ENCODE data around the gene ZNF613.
"Not testable (repeated sequence)": the region's sequence is repeated elsewhere in the genome, so short reads cannot be mapped to it uniquely, and the experiment has no call there.

DNA sequence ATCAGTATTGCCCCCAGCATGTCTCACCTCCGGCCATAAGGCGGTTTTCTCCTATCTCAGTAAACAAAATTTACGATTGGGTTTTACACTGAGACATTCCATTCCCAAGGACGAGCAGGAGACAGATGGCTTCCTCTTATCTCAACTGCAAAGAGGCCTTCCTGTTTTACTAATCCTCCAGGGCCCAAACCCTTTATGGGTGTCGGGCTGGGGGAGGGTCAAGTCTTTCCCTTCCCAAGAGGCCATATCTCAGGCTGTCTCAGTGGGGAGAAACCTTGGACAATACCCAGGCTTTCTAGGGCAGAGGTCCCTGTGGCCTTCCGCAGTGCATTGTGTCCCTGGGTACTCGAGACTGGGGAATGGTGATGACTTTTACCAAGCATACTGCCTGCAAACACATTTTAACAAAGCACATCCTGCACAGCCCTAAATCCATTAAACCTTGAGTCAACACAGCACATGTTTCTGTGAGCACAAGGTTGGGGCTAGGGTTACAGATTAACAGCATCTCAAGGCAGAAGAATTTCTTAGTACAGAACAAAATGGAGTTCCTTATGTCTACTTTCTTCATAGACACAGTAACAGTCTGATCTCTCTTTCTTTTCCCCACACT, 33.5 kb downstream of the ZNF613 start:
- TF ChIP-seq, protein P1, sequence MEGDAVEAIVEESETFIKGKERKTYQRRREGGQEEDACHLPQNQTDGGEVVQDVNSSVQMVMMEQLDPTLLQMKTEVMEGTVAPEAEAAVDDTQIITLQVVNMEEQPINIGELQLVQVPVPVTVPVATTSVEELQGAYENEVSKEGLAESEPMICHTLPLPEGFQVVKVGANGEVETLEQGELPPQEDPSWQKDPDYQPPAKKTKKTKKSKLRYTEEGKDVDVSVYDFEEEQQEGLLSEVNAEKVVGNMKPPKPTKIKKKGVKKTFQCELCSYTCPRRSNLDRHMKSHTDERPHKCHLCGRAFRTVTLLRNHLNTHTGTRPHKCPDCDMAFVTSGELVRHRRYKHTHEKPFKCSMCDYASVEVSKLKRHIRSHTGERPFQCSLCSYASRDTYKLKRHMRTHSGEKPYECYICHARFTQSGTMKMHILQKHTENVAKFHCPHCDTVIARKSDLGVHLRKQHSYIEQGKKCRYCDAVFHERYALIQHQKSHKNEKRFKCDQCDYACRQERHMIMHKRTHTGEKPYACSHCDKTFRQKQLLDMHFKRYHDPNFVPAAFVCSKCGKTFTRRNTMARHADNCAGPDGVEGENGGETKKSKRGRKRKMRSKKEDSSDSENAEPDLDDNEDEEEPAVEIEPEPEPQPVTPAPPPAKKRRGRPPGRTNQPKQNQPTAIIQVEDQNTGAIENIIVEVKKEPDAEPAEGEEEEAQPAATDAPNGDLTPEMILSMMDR (IDR thresholded peaks at IDR 0.05) = not testable (repeated sequence)
- TF ChIP-seq POLR2A (IDR thresholded peaks at IDR 0.05) = not testable (repeated sequence)
